ENCODE data around the gene OSER1.

Gene OSER1

GRCh38 chr20:44173116-44173515 is 37.5 kb downstream of the OSER1 start:
- Histone ChIP-seq H4K20me1 (ENCODE audit: control insufficient read depth, insufficient read depth, low read depth, low read length) (no peaks in the 10 kb centered on the region), H3F3A (ENCODE audit: control insufficient read depth, insufficient read depth) (no peaks in the 10 kb centered on the region), H3K9me2 (replicated peaks; ENCODE audit: control insufficient read depth, low read length) (no peaks in the 10 kb centered on the region), H3K27me3 (ENCODE audit: control insufficient read depth, low read length) (peaks cover 38% of the 10 kb centered on the region), H3K27ac (ENCODE audit: low read depth, low read length) (no peak overlapping the region), H3K4me2 (ENCODE audit: low read length) (no peak overlapping the region), H3K9me3 (ENCODE audit: control insufficient read depth, insufficient read depth, low read length) (no peaks in the 10 kb centered on the region), H3K4me3 (ENCODE audit: low read length) (no peak overlapping the region), H3K79me2 (ENCODE audit: control insufficient read depth, low read length) (no peaks in the 10 kb centered on the region), H3K4me1 (ENCODE audit: control insufficient read depth, low read length) (no peaks in the 10 kb centered on the region), H3K36me3 (ENCODE audit: control insufficient read depth, low read length) (no peaks in the 10 kb centered on the region)
- TF ChIP-seq, protein P1, sequence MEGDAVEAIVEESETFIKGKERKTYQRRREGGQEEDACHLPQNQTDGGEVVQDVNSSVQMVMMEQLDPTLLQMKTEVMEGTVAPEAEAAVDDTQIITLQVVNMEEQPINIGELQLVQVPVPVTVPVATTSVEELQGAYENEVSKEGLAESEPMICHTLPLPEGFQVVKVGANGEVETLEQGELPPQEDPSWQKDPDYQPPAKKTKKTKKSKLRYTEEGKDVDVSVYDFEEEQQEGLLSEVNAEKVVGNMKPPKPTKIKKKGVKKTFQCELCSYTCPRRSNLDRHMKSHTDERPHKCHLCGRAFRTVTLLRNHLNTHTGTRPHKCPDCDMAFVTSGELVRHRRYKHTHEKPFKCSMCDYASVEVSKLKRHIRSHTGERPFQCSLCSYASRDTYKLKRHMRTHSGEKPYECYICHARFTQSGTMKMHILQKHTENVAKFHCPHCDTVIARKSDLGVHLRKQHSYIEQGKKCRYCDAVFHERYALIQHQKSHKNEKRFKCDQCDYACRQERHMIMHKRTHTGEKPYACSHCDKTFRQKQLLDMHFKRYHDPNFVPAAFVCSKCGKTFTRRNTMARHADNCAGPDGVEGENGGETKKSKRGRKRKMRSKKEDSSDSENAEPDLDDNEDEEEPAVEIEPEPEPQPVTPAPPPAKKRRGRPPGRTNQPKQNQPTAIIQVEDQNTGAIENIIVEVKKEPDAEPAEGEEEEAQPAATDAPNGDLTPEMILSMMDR (IDR thresholded peaks at IDR 0.05; ENCODE audit: low read depth, low read length, poor library complexity, severe bottlenecking), result no peak
- TF ChIP-seq EZH2phosphoT487 (IDR thresholded peaks at IDR 0.05; ENCODE audit: borderline replicate concordance, low read length), result no peak

GRCh38 chr20:44172572-44172950 is 38.0 kb downstream of the OSER1 start:
- Histone ChIP-seq H3K36me3 (ENCODE audit: control insufficient read depth, low read length) (no peaks in the 10 kb centered on the region), H3K4me1 (ENCODE audit: control insufficient read depth, low read length) (no peaks in the 10 kb centered on the region), H3K9me3 (ENCODE audit: control insufficient read depth, insufficient read depth, low read length) (no peaks in the 10 kb centered on the region), H3K9me2 (replicated peaks; ENCODE audit: control insufficient read depth, low read length) (no peaks in the 10 kb centered on the region), H3F3A (ENCODE audit: control insufficient read depth, insufficient read depth) (no peaks in the 10 kb centered on the region), H3K79me2 (ENCODE audit: control insufficient read depth, low read length) (no peaks in the 10 kb centered on the region), H3K4me3 (ENCODE audit: low read length) (no peak overlapping the region), H3K27me3 (ENCODE audit: control insufficient read depth, low read length) (peaks cover 42% of the 10 kb centered on the region), H3K4me2 (ENCODE audit: low read length) (no peak overlapping the region), H4K20me1 (ENCODE audit: control insufficient read depth, insufficient read depth, low read depth, low read length) (no peaks in the 10 kb centered on the region), H3K27ac (ENCODE audit: low read depth, low read length) (no peak overlapping the region)
- TF ChIP-seq EZH2phosphoT487 (IDR thresholded peaks at IDR 0.05; ENCODE audit: borderline replicate concordance, low read length), result no peak
- TF ChIP-seq, protein P1 (IDR thresholded peaks at IDR 0.05; ENCODE audit: low read depth, low read length, poor library complexity, severe bottlenecking), result no peak

DNA sequence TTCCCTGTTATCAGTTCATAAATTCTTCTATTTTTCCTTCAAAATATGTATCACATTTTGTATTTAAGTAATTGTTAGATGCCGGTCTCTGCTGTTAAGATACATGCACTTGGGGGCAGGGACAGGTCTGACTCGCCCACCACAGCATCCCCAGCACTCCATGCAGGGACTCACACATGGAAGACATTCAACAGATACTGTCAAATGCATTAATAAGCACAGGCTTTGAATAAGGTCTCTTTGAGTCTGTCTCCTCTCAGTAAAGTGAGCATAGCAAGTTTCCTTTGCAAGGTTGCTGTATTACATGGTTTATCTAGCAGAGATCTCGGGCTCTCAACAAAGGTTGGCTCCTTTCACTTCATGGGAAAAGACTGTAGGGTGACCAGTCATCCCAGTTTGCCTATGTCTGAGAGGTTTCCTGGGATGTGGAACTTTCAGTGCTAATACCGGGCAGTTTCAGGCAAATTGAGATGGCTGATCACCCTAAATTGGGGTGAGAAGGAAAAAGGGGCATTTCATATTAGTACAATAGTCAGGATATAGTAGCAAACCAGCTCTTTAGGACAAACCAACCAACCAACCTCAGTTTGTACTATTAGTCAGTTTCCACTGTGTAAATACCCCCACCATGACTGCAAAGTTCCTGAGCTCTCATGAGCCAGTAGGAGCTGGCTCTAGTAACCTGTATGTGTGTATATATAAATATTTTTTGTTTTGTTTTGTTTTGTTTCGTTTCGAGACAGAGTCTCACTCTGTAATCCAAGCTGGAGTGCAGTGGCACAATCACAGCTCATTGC is 38.6 kb downstream of the OSER1 start:
- no peaks in the 10 kb centered on the region for H3K36me3 ChIP-seq (ENCODE audit: control insufficient read depth, low read length)
- no peaks in the 10 kb centered on the region for H3K9me2 ChIP-seq (replicated peaks; ENCODE audit: control insufficient read depth, low read length)
- no peak for TF ChIP-seq EZH2phosphoT487 (IDR thresholded peaks at IDR 0.05; ENCODE audit: borderline replicate concordance, low read length)
- no peak overlapping the region for H3K4me3 ChIP-seq (ENCODE audit: low read length)
- H3K4me1 ChIP-seq (ENCODE audit: control insufficient read depth, low read length), result no peaks in the 10 kb centered on the region
- no peaks in the 10 kb centered on the region for H3F3A ChIP-seq (ENCODE audit: control insufficient read depth, insufficient read depth)
- no peak overlapping the region for H3K27ac ChIP-seq (ENCODE audit: low read depth, low read length)
- H3K9me3 ChIP-seq (ENCODE audit: control insufficient read depth, insufficient read depth, low read length), result no peaks in the 10 kb centered on the region
- no peak overlapping the region for H3K4me2 ChIP-seq (ENCODE audit: low read length)
- no peaks in the 10 kb centered on the region for H3K79me2 ChIP-seq (ENCODE audit: control insufficient read depth, low read length)
- H4K20me1 ChIP-seq (ENCODE audit: control insufficient read depth, insufficient read depth, low read depth, low read length), result no peaks in the 10 kb centered on the region
- H3K27me3 ChIP-seq (ENCODE audit: control insufficient read depth, low read length), result peaks cover 42% of the 10 kb centered on the region

DNA sequence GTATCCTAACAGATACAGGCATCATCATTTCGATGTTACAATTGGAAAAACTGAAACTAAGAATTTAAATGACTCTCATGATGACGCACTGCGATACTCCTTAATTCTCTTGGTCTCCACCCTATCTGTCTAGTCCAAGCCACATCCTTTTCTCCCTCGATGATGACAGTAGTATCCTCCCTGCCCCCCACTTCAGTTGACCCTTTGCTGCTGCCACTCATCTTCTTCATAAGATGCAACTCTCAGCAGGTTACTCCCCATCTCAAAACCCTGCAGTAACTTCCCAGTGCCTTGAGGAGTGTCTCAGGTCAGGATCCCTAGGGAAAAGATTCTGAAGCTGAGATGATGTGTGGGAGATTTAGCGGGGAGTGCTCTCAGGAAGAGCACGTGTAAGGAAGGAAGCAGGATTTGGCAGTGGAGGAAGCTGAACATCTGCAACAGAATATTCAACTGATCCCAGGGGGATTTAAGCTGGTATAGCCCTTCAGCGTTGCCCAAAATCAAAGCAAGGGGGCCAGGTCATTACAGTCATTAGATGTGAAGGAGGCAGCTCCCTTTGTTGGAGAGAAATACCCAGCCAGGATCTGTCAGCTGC is 39.7 kb downstream of the OSER1 start:
- TF ChIP-seq, protein P1 (IDR thresholded peaks at IDR 0.05; ENCODE audit: low read depth, low read length, poor library complexity, severe bottlenecking), result no peak
- TF ChIP-seq EZH2phosphoT487 (IDR thresholded peaks at IDR 0.05; ENCODE audit: borderline replicate concordance, low read length), result no peak
- Histone ChIP-seq H3K4me2 (ENCODE audit: low read length) (no peak overlapping the region), H3K9me2 (replicated peaks; ENCODE audit: control insufficient read depth, low read length) (no peaks in the 10 kb centered on the region), H3K36me3 (ENCODE audit: control insufficient read depth, low read length) (no peaks in the 10 kb centered on the region), H3K9me3 (ENCODE audit: control insufficient read depth, insufficient read depth, low read length) (no peaks in the 10 kb centered on the region), H3K4me3 (ENCODE audit: low read length) (no peak overlapping the region), H4K20me1 (ENCODE audit: control insufficient read depth, insufficient read depth, low read depth, low read length) (no peaks in the 10 kb centered on the region), H3K27ac (ENCODE audit: low read depth, low read length) (no peak overlapping the region), H3K79me2 (ENCODE audit: control insufficient read depth, low read length) (no peaks in the 10 kb centered on the region), H3K27me3 (ENCODE audit: control insufficient read depth, low read length) (peaks cover 48% of the 10 kb centered on the region), H3K4me1 (ENCODE audit: control insufficient read depth, low read length) (no peaks in the 10 kb centered on the region), H3F3A (ENCODE audit: control insufficient read depth, insufficient read depth) (no peaks in the 10 kb centered on the region)
